MCF 10A (cell line): ENCODE data around the gene ADAMTS14. TPM values are rescaled to one million over a fixed set of nuclear protein-coding genes. Genes with fewer than 3 reads are reported as not detected.

Experiments
- BruUV-seq: library from RNA; stranded (reverse); fragments of 400-500 nt; replicated peaks from 2 replicates; lab custom pipeline; 2021; lab: Mats Ljungman, UMichigan
- CTCF ChIA-PET: fragments of 300-600 bp; sonication (Branson Sonifier 250); formaldehyde crosslinking; extraction: SDS; loops from one replicate; lab custom pipeline; 2021; ENCODE audit warnings: antibody characterized with exemption, inconsistent platforms; lab: Yijun Ruan, JAX
- POLR2A ChIA-PET: fragments of 300-600, 350-650 bp; sonication (Branson Sonifier 250); formaldehyde crosslinking; extraction: SDS; loops from one replicate; lab custom pipeline; 2020; ENCODE audit warnings: antibody characterized with exemption, inconsistent platforms; lab: Yijun Ruan, JAX
- DNase-seq: peaks from one replicate; pipeline ENCODE4 v3.0.0-alpha.2; 2018; ENCODE audit not compliant: unreplicated experiment
- H3K27ac Mint-ChIP-seq: one replicate; pipeline ENCODE4 v1.8.0; 2022; ENCODE audit warnings: mild to moderate bottlenecking, low read depth, mixed read lengths; ENCODE audit not compliant: unreplicated experiment
- H3K27me3 Mint-ChIP-seq: one replicate; pipeline ENCODE4 v1.8.0; 2022; ENCODE audit warnings: mixed read lengths; ENCODE audit not compliant: insufficient read depth, unreplicated experiment
- H3K36me3 Mint-ChIP-seq: one replicate; pipeline ENCODE4 v1.8.0; 2022; ENCODE audit warnings: mild to moderate bottlenecking, moderate library complexity, mixed read lengths; ENCODE audit not compliant: insufficient read depth, unreplicated experiment
- H3K4me1 Mint-ChIP-seq: one replicate; pipeline ENCODE4 v1.8.0; 2022; ENCODE audit warnings: mixed read lengths; ENCODE audit not compliant: insufficient read depth, unreplicated experiment
- H3K4me3 Mint-ChIP-seq: one replicate; pipeline ENCODE4 v1.8.0; 2022; ENCODE audit warnings: mild to moderate bottlenecking, moderate library complexity, mixed read lengths; ENCODE audit not compliant: unreplicated experiment
- H3K9me3 Mint-ChIP-seq: one replicate; pipeline ENCODE4 v1.8.0; 2022; ENCODE audit warnings: mixed read lengths; ENCODE audit not compliant: unreplicated experiment
- intact Hi-C: fragments of 100-400 bp; cut with micrococcal nuclease; formaldehyde crosslinking; loops from 2 replicates; pipeline ENCODE4 v1.14.1; 2022
- total RNA-seq: library from RNA; stranded (reverse); gene quantifications from 2 replicates; pipeline ENCODE4 v1.2.3, GENCODE V29; 2022
- TF ChIP-seq, protein P1 (sequence below): fragments of 200-600 bp; IDR thresholded peaks from one replicate; pipeline ENCODE4 v1.8.0; 2022; ENCODE audit warnings: antibody characterized with exemption, mild to moderate bottlenecking; ENCODE audit not compliant: unreplicated experiment

Gene ADAMTS14
- total RNA-seq, 1 experiment from 2014 or later = not detected

GRCh38 chr10:70675496-70676161 is 3.3 kb downstream of the ADAMTS14 start:
- TF ChIP-seq, protein P1, sequence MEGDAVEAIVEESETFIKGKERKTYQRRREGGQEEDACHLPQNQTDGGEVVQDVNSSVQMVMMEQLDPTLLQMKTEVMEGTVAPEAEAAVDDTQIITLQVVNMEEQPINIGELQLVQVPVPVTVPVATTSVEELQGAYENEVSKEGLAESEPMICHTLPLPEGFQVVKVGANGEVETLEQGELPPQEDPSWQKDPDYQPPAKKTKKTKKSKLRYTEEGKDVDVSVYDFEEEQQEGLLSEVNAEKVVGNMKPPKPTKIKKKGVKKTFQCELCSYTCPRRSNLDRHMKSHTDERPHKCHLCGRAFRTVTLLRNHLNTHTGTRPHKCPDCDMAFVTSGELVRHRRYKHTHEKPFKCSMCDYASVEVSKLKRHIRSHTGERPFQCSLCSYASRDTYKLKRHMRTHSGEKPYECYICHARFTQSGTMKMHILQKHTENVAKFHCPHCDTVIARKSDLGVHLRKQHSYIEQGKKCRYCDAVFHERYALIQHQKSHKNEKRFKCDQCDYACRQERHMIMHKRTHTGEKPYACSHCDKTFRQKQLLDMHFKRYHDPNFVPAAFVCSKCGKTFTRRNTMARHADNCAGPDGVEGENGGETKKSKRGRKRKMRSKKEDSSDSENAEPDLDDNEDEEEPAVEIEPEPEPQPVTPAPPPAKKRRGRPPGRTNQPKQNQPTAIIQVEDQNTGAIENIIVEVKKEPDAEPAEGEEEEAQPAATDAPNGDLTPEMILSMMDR = no peak
- H3K9me3 Mint-ChIP-seq = no peaks in the 10 kb centered on the region
- H3K36me3 Mint-ChIP-seq = no peaks in the 10 kb centered on the region
- intact Hi-C loops = loop anchor here (10.0 kb wide), 1 partner anchor 49 kb away; no protein-coding TSS in a partner anchor
- DNase-seq = no peak
- no peak overlapping the region for H3K27ac Mint-ChIP-seq
- no peak overlapping the region for H3K4me3 Mint-ChIP-seq
- peaks cover 21% of the 10 kb centered on the region for H3K4me1 Mint-ChIP-seq
- no TSS peak for BruUV-seq
- H3K27me3 Mint-ChIP-seq = peaks cover 24% of the 10 kb centered on the region
- ChIA-PET CTCF (no interaction called here), POLR2A (interaction anchor here (0.6 kb wide), 1 partner anchor 1233 kb away, joined by 3 read pairs; no protein-coding TSS in a partner anchor)

- TF ChIP-seq, protein P1 = no peak
- H3K27me3 Mint-ChIP-seq = peaks cover 15% of the 10 kb centered on the region
- H3K36me3 Mint-ChIP-seq = no peaks in the 10 kb centered on the region
- H3K4me3 Mint-ChIP-seq = no peak overlapping the region
- no peak for DNase-seq
- H3K9me3 Mint-ChIP-seq = no peaks in the 10 kb centered on the region
- ChIA-PET POLR2A (no interaction called here), CTCF (interaction anchor here (0.6 to 0.9 kb wide), 3 partner anchors 127 to 638 kb away, joined by 3 to 4 read pairs (median 3); no protein-coding TSS in a partner anchor)
- BruUV-seq = no TSS peak
- no peak overlapping the region for H3K27ac Mint-ChIP-seq
- intact Hi-C loops = loop anchor here (10.0 kb wide), 1 partner anchor 48 kb away; no protein-coding TSS in a partner anchor
- peaks cover 21% of the 10 kb centered on the region for H3K4me1 Mint-ChIP-seq
Measured at GRCh38 chr10:70676511-70676910, 4.2 kb downstream of the ADAMTS14 start.

GRCh38 chr10:70677016-70677415 is 4.7 kb downstream of the ADAMTS14 start:
- BruUV-seq = no TSS peak
- DNase-seq = no peak
- Mint-ChIP-seq H3K27me3 (peaks cover 11% of the 10 kb centered on the region), H3K36me3 (no peaks in the 10 kb centered on the region), H3K9me3 (no peaks in the 10 kb centered on the region), H3K4me1 (peaks cover 21% of the 10 kb centered on the region), H3K4me3 (no peak overlapping the region), H3K27ac (no peak overlapping the region)
- POLR2A ChIA-PET = no interaction called here
- intact Hi-C loops = loop anchor here (10.0 kb wide), 1 partner anchor 48 kb away; no protein-coding TSS in a partner anchor
- TF ChIP-seq, protein P1 = no peak
- CTCF ChIA-PET = interaction anchor here (0.6 to 0.9 kb wide), 3 partner anchors 127 to 638 kb away, joined by 3 to 4 read pairs (median 3); no protein-coding TSS in a partner anchor

GRCh38 chr10:70677620-70678249 is 5.4 kb downstream of the ADAMTS14 start:
- Mint-ChIP-seq H3K27me3 (peaks cover 8% of the 10 kb centered on the region), H3K36me3 (no peaks in the 10 kb centered on the region), H3K27ac (no peak overlapping the region), H3K4me3 (no peak overlapping the region), H3K9me3 (no peaks in the 10 kb centered on the region), H3K4me1 (peaks cover 20% of the 10 kb centered on the region)
- no peak for DNase-seq
- BruUV-seq = no TSS peak
- TF ChIP-seq, protein P1 = no peak
- ChIA-PET CTCF (no interaction called here), POLR2A (no interaction called here)
- intact Hi-C loops = loop anchor here (10.0 kb wide), 1 partner anchor 47 kb away; no protein-coding TSS in a partner anchor
